ENCODE data around the gene CD55.

DNA sequence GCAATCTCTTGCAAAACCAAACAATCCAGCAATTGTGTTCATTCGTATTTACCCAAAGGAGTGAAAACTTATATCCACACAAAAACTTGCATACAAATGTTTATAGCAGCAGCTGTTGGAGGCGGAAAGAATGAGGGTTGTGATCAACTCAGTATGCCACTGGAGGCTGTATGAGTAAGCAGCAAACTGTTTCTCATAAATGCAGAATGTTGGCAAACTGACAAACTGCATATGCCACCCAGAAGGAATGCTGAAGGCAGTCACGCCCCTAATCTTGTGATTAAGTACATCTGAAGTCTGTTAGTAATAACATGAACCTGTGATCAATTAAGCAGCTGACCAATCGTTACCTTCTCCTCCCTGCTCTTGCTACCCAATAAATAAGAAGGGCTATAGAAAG, 72.1 kb downstream of the CD55 start:
- TF ChIP-seq, protein P1, sequence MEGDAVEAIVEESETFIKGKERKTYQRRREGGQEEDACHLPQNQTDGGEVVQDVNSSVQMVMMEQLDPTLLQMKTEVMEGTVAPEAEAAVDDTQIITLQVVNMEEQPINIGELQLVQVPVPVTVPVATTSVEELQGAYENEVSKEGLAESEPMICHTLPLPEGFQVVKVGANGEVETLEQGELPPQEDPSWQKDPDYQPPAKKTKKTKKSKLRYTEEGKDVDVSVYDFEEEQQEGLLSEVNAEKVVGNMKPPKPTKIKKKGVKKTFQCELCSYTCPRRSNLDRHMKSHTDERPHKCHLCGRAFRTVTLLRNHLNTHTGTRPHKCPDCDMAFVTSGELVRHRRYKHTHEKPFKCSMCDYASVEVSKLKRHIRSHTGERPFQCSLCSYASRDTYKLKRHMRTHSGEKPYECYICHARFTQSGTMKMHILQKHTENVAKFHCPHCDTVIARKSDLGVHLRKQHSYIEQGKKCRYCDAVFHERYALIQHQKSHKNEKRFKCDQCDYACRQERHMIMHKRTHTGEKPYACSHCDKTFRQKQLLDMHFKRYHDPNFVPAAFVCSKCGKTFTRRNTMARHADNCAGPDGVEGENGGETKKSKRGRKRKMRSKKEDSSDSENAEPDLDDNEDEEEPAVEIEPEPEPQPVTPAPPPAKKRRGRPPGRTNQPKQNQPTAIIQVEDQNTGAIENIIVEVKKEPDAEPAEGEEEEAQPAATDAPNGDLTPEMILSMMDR (IDR thresholded peaks at IDR 0.05; ENCODE audit: insufficient read depth, low read length, poor library complexity, severe bottlenecking): no peak
- no peak for TF ChIP-seq EZH2phosphoT487 (conservative IDR thresholded peaks at IDR 0.05; ENCODE audit: low read length)
